DMS 273 treated with DMSO at 0.1 percent for 48 hours (cell line): ENCODE results near the gene PKP2.

Source experiments
- DNase-seq: peaks from one replicate; lab custom pipeline; 2025; lab: John Stamatoyannopoulos, UW

PKP2 gene

DNA sequence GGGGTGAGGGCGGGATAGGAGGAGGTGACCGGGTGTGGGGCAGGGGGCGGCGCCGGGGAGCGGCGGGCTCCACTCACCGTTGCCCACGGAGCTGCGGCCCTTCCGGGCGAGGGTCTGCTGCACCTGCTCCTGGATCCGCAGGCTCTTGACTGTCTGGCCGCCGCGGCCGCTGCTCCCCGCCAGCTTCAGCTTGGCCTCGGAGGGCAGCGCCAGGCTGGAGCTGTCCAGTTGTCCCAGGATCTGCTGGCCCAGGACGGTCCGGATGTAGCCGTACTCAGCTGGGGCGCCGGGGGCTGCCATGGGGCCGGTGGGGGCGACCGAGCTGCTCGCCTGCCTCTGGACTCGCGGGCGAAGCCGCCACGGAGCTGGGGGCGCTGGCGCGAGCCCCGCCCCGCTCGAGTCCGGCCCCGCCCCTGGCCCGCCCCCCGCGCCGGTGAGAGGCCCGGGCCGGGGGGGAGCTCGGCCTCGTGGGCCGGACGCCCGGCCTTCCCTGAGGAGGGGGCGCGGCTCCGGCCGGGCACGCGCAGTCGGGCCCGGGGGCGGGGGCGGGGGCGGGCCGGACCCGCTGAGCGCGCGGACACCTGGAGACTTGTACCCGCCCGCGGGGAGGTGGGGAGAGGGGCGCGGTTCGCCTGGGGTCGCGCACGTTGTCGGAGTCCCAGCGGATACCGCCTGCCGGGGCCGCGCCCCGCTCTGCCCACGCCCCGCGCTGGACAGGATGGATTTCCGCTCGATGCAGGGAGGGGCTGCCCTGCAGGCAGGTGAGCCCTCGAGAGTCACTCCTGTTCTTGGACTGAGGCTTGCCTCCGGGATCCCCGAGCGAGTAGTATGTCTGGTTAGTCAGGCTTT, at the start of gene PKP2:
Gene PKP2, minus strand, starts transcription at position 346 of the 849 bp plus-strand sequence. Its CDS starts 46 bp downstream, at position 300.
- DNase-seq: no peak

DNA sequence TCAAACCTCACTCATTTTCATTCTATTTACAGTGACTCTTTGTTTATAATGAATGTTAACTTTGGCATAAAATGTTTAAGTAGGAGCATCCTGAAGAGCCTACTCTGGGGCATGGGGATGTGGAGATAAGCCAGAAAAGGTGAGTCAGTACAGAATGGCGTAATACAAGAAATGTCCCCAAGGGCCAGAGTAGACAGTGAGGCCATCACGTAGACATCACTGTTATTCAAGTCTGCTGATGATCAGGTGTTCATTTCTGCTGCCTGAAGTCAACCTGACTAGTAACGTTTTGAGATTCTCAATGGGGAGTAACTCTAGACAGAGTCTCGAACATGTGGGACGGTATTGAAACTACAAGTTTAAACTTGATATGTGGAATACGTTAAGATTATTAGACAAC, 47.6 kb upstream of the PKP2 start:
- no peak for DNase-seq

DNA sequence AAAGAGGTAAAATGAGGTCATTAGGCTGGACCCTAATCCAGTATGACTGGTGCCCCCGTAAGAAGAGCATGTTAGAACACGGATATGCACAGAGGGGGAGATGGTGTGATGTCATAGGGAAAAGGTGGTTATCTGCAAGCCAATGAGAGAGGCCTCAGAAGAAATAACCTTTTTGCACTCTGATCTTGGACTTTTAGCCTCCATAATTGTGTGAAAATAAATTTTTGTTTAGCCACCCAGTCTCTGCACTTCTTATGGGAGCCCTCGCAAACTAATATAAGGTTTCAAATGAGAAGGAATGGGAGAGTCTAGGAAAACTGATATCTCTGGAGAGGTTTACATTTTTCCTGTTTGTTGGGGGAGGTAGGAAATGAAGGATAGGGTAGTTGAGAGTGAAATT, 43.2 kb upstream of the PKP2 start:
- no peak for DNase-seq

DNA sequence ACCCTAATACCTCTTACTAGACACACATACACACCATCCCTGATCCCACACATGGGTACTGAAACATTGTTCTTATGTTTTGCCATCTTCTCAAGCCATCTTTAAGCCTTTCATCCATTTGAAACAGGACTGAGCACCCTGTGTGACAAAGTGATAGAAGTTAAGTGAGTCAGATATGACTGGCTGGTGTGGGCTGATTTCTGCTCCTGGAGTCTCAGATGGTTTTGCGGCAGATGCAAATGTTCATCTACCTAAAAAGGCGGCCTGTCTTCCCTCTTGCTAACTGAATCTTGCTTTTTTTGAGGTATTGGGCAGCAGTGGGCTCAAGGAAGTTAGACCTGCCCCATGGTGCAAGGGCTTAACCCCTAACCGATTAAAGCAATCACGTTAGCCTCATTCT, 30.4 kb upstream of the PKP2 start:
- DNase-seq: no peak

DNA sequence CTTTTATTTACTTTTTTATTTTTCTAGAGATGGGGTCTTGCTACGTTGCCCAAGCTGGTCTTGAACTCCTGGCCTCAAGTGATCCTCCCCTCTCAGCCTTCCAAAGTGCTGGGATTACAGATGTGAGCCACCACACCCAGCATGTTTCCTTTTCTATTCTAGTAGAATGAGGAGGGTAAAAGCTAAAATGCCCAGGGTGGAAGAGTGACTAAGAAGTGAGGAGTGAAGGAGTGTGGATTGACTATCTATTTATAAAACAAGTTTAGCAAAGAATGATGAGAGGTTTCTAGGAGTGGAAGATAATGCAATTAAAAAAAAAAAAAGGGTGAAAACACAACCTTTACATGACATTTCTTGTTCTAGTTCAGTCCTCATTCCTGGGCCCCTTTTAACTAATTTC, 29.8 kb upstream of the PKP2 start:
- no peak for DNase-seq

DNA sequence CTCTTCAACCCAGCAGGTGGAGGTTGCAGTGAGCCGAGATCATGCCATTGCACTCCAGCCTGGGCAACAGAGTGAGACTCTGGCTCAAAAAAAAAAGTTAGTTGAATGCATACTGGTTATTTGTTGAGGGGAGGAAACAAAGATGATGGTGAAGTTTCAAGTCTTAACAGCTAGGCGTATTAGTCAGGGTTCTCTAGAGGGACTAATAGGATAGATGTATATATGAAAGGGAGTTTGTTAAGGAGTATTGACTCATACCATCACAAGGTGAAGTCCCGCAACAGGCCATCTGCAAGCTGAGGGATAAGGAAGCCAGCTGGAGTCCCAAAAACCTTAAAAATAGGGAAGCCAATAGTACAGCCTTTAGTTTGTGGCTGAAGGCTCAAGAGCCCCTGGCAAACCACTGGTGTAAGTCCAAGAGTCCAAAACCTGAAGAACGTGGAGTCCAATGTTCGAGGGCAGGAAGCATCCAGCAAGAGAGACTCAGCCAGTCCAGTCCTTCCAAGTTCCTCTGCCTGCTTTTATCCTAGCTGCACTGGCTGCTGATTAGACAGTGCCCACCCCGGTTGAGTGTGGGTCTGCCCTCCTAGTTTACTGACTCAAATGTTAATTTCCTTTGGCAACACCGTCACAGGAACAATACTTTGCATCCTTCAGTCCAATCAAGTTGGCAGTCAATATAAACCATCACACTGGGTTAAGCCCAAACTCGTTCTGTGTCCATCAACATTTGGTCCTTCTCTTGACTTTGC, 26.1 kb upstream of the PKP2 start:
- no peak for DNase-seq

DNA sequence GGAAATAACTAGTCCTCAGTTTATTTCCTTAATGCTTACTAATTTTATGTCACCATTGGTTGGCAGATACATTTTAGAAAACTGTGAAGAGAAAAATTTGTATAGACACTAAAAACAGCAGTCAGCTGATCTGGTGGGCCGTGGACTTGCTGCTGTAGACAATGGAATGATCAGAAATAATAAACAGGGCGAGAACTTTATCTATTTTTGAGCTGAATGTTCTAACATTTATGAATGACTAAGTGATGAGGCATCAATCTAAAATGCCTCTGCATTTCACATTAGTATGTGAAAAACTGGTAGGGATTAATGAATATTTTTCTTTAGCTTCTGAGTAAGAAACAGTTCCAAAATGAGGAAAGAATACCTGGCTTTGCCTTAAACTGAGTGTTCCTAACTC, 24.8 kb upstream of the PKP2 start:
- DNase-seq: no peak

DNA sequence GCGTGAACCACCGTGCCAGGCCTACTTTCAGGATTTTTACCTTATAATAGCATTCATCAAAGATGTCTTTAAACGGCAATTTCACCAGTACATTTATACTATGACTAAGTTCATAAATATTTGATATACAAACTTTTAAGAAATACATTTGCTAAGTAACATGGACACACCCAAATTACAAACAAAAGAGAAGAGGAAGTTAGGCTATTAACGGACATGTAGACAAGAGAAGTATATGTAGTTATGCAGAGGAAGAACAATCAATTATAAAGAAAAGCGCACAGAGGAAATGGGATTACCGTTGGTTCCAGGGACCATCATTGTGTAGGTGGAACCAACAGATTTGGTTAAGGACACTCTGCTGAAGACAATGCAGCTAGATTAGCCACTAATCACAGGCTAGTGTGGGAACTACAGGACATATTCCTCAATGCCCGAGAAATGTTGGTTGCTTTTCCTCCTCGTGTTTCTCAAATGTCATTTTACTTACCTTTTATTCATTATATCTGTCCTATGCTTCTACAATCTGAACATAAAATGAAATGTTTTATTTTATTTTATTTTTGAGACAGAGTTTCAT, 24.0 kb upstream of the PKP2 start:
- no peak for DNase-seq

DNA sequence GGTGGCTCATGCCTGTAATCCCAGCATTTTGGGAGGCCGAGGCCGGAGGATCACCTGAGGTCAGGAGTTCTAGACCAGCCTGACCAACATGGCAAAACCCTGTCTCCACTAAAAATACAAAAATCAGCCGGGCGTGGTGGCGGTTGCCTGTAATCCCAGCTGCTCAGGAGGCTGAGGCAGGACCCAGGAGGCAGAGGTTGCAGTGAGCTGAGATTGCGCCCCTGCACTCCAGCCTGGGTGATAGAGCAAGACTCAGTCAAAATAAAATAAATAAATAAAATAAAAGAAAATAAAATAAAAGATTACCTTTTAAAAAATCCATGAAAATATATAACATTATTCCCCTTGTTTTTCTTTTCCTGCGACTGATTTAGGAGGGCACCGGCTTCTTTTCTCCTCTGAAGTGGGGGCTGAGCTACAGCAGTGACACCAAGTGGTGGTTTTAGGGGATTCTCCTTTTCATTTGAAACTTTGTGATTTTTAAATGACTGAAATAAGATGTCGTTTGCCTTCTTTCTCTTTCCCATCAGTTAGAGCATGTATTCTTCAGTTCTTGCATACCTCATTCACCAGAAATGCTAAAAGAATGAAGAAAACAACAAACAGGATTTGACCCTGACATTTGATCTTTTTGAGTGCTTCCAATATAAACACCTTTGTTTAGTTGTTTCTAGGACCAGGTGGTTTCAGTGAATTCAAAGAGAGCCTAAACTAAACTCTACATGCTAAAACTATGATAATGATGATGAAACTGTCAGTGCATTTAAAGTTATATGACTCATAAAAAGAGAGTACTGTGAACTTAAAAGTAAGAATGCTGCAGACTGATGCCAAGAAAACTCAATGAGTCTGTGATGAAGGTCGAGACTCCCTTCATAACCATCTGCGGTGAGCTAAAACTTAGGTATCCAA, 22.6 kb upstream of the PKP2 start:
- no peak for DNase-seq

DNA sequence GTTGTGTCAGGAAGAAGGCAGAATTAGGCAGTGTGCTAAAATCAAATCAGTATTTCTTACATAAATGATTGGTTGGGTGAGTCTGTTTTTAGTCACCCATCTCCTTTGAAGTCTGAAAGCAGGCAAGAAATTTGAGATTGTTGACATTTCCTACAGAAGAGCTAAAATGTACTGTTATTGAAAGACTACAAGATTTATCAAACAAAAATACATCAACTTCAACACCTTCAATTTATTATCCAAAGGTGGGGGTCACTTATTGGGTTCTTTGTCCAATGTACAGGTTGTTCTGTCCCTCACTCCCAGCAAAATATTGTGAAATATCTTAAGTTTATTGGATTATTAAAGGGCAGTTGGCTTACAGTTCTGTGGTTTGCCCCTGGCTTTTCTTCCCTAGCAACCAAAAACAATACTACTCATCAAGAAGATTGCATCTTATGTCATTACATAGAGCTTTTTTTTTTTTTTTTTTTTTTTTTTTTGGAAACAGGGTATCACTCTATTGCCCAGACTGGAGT, 20.6 kb upstream of the PKP2 start:
- no peak for DNase-seq

DNA sequence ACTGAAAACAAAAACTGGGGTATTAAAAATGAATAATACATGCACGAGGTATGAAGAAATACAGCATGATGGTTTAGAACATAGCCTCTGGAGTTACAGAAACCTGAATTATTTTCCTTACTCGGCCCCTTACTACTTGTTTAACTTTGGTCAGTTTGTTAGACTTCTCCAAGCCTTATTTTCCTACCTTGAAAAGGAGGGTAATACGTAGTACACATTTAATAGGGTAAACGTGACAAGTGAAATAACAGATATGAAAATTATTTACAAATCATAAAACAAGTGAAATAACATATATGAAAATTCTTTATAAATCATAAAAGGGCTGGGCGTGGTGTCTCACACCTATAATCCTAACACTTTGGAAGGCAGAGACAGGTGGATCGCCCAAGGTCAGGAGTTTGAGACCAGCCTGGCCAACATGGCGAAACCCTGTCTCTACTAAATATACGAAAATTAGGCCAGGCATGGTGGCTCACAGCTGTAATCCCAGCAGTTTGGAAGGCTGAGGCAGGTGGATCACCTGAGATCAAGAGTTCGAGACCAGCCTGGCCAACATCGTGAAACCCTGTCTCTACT, 11.4 kb upstream of the PKP2 start:
- no peak for DNase-seq

DNA sequence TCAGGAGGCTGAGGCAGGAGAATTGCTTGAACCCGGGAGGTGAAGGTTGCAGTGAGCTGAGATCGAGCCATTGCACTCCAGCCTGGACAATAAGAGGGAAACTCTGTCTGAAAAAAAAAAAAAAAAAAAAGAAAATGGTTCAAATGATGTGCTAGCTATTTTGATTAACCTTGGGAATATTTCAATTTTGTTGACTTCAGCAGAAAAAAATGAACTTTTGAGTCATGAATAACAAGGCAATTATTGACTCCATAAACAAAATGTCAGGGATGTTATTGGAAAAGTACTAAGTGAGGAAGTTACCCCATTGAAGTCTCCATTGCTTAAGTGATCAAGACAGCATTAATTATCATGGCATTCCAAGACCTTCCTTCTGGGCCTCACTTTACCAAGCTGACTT, 10.6 kb upstream of the PKP2 start:
- DNase-seq: no peak

DNA sequence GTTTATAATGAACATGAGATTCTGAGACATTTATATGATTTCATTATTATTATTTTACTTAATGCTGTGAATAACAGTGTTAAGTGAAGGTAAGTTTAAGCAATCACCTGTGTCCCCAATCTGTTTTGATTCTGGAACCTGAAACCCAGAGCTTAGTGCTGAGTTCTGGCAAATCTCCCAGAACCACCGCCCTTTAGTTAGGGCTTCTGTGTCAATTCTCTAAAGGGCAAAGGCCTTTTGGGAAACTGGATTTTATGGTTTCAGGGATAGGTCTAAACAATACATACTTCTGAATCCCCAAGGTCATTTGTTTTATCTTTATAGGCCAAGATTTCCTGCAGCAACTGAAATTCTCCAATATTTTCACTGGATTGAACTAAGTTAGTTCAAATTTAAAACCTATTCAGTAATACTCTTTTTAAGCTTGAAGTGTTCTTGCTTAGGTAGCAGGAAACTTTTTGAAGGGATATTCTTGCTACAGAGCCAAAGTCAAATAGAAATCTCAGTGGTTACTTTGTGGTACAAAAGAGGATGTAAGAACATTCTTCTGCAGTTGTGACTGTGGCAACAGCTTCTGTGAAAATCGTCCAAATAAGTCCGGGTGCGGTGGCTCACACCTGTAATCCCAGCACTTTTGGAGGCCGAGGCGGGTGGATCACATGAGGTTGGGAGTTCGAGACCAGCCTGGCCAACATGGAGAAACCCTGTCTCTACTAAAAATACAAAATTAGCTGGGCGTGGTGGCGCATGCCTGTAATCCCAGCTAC, 10.0 kb upstream of the PKP2 start:
- no peak for DNase-seq

DNA sequence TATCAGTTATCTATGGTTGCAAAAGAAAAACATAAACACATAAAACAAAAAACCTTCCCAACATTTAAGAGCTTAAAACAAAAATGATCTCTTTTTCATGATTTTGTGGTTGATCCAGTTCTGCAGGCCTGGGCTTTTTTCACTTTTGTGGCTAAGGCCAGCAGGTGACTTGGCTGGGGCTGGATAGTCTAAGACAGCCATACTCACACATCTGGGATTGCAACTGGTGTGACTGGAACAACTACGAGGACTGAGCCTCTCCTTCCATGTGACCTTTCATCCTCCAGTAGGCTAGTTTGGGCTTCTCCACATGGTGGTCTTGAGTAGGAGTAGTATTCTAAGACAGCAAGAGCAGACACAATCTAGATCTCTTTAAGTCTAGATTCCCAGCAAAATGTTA, 7.2 kb upstream of the PKP2 start:
- no peak for DNase-seq

DNA sequence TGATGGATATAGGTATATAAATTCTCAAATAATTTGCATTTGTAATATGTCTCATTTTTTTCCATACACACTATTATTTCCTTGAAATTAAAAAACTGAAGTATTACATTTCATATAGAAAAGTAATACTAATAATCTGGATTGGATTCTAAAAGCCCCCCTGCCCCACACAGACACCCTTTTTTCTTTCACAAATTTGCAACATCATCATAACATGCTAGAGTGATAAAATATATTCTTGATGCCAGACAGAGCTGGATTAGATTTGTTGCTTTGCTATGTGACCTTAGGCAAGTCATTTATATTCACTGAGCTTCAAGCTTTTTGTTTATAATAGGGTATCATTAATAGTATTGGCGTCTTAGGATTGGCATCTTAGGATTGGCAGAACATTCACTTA, 6.7 kb upstream of the PKP2 start:
- DNase-seq: no peak

DNA sequence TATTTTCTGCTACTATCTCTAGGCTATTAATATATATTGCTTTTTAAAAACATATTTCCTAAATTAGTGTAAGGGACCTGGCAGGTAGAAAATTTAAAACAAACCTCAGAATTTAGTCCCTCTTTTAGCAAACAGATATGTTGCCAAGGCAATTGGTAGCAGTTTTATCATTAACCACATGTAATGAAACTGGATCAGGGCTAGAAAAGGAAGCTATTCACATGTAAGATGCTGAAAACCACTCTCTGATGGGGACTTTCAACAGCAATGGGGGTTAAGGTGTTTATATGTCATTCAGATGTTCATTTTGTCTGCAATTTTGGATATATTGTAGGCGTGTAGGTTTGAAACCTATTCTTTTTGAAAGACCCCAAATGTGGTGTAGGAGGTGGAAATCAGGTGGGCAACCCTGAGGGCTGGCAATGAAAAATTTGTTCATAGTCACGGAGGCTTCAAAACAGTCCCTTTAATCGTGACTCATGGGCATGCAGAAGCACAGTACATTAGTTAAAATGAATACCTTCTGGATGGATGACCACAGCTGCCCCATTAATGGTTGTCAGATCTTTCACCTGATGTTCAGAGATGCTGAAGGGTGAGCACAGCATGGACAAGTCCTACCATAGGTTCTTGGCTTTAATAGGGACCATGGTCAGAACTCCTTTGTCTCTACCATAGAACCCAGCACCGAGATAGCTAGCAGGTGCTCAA, 5.9 kb upstream of the PKP2 start:
- no peak for DNase-seq

DNA sequence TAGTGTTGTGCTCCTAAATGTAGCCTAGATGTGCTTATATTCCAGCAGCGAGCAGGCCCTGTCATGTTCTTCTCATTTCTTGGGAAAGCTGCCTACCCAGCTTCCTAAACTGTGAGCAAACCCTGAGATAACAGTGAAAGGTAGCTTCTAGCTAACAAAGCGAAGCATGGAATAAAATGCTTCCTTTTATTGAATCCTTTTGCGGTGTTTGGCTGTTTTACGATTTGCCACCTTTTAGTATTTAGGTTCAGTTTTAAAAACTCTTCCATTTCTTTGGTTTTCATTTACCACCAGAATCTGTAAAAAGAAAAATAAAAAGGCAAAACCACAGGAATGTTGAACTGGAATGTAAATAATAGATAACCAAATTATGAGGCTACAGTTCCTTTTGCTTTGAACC, 5.0 kb upstream of the PKP2 start:
- no peak for DNase-seq

DNA sequence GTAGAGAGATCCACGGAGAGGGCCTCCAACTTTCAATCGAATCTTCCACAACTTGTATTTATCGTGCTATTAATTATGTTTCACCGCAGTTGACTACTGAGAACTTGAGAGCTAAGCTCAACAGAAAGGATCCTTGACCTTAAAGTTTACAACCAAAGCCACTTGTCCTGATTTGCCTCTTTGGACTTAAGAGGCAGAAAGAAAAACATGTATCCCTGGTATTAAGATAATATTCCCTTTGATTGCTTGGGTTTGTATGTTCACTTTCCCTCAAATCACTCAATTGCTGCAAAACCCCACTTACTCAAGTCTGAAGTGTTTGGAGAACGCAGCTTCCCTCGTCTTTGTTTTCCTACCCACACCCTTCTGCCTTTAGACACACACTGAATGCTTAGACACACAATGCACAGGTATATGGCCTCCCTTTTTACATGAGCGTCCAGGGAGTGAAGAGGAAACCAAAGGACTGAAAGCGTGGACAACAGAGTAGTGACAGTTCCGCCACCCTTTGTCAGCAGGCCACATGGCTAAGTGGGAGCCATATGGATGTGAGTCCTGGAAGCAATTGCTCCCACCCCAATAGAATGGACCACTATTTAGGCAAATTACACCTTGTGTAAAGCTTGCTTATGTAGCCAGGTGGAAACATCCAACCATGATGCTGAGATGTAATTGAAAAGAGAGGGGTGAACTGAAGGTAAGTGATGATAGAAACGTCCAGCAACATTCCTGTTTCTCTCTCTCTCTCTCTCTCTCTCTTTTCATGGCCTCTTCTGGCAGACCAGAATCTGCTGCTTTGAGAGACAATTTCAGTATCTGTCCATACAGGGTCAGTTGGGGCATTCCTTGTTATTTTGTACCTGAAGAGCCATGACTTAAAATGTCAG, 1.4 kb upstream of the PKP2 start:
- no peak for DNase-seq

DNA sequence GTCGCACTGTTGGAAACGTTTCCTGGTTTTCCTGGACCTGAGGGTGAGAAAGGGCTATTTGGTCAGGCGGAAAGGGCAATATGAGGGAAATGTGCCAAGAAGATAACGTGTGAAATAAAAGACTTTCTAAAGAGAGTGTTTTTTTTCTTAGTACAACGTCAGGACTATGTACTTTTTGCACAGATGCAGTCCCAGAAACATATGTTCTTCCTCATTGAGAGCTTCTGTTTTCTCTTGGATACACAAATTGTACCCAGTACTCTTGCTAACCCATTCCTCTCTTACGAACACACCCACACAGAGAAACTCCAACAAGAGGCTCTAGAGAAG, 669 bp upstream of the PKP2 start:
- DNase-seq: no peak
